ENCODE measurements around the gene EIF4G3.

DNA sequence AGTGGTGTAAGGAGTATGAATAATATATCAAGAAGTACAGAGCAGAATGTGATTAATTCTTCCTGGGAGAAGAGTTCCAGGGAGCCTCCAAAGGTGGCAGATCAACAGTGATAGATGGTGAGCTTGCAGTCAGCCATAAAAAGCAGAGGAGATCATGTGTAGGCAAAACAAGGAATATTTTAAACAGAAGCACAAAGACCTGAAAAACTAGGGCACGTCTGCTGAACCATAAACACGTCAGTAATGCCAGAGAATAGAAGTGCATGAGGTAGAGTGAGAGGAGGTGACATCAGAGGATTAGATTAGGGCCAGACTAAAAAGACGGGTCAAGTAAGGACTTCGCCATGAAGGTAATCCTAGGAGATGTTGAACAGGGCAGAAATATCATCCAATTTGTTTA lies 151.8 kb downstream of the EIF4G3 start:
- no peak for TF ChIP-seq POLR2A (IDR thresholded peaks at IDR 0.05; ENCODE audit: low read depth, low read length)
- no peak for TF ChIP-seq POLR2AphosphoS5 (IDR thresholded peaks at IDR 0.05; ENCODE audit: low read depth, low read length)
- TF ChIP-seq TAF1 (IDR thresholded peaks at IDR 0.05; ENCODE audit: borderline replicate concordance, low read depth, low read length) = no peak
